IPS DF 6.9 (cell line): ENCODE measurements around the gene SUCNR1.

Source experiments
- DNase-seq: peaks from one replicate; pipeline ENCODE4 v3.0.0-alpha.2; 2013; ENCODE audit warnings: low read depth, low spot score
- H3K27ac ChIP-seq: one replicate; pipeline ENCODE4 v1.5.1; 2013; ENCODE audit warnings: low read length, control low read depth
- H3K27me3 ChIP-seq: 2 replicates; pipeline ENCODE4 v1.6.1; 2013; ENCODE audit warnings: mild to moderate bottlenecking, low read length; ENCODE audit not compliant: control insufficient read depth, insufficient read depth
- H3K36me3 ChIP-seq: 2 replicates; pipeline ENCODE4 v1.6.1; 2013; ENCODE audit warnings: low read length; ENCODE audit not compliant: control insufficient read depth, insufficient read depth
- H3K4me1 ChIP-seq: 2 replicates; pipeline ENCODE4 v1.6.1; 2013; ENCODE audit warnings: low read length; ENCODE audit not compliant: control insufficient read depth, insufficient read depth
- H3K4me3 ChIP-seq: 2 replicates; pipeline ENCODE4 v1.5.1; 2013; ENCODE audit warnings: mild to moderate bottlenecking, low read length
- H3K9me3 ChIP-seq: 2 replicates; pipeline ENCODE4 v1.6.1; 2013; ENCODE audit warnings: low read length, inconsistent platforms; ENCODE audit not compliant: control insufficient read depth, insufficient read depth
- WGBS: extraction: QIAGEN DNeasy Blood & Tissue Kit; methylation state at CpG from one replicate; pipeline ENCODE4 v1.1.7; 2013; ENCODE audit warnings: mixed read lengths, missing lambda C conversion rate; ENCODE audit not compliant: insufficient read length, insufficient coverage; 5-methylcytosine and 5-hydroxymethylcytosine counted together

The SUCNR1 gene

DNA sequence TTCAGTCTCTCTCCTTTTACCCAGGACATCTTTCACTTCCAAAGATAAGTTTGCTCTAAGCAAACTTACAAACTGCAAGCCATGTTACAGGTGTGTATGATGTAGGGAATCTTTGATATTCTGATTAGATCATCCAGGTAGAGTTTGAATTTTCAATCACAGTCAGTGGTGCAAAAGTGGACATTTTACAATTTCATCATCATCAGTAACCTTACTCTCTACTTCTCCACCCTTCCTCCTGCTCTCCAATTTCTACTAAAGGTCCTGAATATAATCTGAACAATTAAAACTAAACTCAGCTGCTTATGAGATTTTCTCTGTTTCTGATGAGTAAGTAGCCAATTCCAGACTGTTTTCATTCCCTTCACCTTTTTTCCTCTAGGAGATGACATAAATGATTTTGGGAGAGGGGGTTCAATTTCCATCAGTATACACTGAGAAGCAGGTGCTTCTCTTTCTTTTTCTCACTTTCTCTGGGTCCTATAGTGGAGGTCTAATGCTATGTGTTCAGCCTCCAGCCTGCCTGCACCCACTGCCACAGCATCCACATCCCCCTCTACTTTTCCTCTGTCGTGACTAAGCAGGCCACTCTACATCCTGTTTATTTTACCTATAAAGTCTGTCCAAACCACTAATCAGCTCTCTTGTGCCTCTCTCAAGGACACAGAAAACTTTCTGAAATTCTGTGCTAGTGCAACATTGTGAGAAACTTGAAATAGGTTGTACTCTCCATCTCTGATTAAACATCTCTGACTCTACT, 27.6 kb downstream of the SUCNR1 start:
- Histone ChIP-seq H3K4me1 (no peaks in the 10 kb centered on the region), H3K27ac (no peak overlapping the region), H3K36me3 (no peaks in the 10 kb centered on the region), H3K9me3 (no peaks in the 10 kb centered on the region), H3K27me3 (peaks cover 3% of the 10 kb centered on the region; the same call in 1 of the 2 replicates), H3K4me3 (no peak overlapping the region)
- DNase-seq = no peak
- no CpG with 5 or more reads among the region's 1 CpG for WGBS

DNA sequence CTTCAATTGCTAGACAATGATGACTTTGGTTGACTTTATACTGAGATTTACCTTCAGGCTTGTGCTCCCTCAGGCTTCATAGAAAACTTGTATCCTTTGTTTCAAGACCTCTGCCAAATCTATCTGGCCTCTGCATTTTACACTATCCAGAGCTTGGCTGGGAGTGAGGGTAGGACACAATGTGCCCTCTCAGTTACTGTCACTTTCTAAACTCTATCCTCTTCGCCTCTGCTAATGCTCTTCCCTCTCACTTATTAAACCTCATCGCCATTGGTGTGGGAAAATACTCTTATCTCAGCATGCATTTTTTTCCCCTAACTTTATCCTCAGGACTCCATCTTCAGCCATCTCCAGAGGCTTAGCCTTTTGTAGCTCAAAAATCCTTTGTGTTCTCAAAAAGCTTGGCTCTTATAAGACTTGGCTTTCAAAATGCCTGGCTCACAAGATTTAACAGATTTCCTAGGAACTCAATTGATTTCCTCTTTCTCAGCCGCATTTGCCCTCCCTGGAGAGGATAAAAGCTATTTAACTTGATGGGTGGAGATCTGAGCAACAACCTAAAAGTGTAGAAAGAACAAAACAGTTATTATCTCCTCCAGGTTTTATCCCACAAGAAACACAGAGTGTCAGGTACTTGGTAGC, 28.3 kb downstream of the SUCNR1 start:
- no peak for DNase-seq
- H3K4me1 ChIP-seq = no peaks in the 10 kb centered on the region
- no peaks in the 10 kb centered on the region for H3K36me3 ChIP-seq
- no CpG with 5 or more reads among the region's 3 CpGs for WGBS
- no peak overlapping the region for H3K4me3 ChIP-seq
- no peak overlapping the region for H3K27ac ChIP-seq
- H3K27me3 ChIP-seq = peaks cover 3% of the 10 kb centered on the region; the same call in 1 of the 2 replicates
- H3K9me3 ChIP-seq = no peaks in the 10 kb centered on the region

GRCh38 chr3:151903501-151903991, 30.1 kb downstream of the SUCNR1 start:
- Histone ChIP-seq H3K27ac (no peak overlapping the region), H3K4me3 (no peak overlapping the region), H3K4me1 (no peaks in the 10 kb centered on the region), H3K36me3 (no peaks in the 10 kb centered on the region), H3K27me3 (peaks cover 3% of the 10 kb centered on the region; the same call in 1 of the 2 replicates), H3K9me3 (no peaks in the 10 kb centered on the region)
- no peak for DNase-seq
- WGBS = no CpG with 5 or more reads among the region's 2 CpGs

DNA sequence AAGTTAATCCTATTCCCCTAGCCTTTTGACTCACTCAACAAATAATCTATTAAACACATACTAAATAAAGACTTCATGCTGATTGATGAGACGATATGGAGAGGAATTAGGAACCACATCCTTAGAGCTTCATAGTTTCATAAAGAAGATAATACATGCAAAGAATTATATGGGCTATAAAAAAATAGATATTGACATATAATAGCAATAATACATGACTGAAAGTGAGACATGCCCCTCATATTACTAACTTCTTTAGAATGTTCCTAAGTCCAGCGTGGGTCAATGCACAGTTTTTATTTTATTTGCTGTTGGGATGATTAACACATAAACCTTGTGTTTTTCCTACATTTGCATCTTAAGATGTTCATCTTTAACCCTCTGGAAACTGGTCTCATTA, 32.2 kb downstream of the SUCNR1 start:
- no CpG with 5 or more reads among the region's 2 CpGs for WGBS

DNA sequence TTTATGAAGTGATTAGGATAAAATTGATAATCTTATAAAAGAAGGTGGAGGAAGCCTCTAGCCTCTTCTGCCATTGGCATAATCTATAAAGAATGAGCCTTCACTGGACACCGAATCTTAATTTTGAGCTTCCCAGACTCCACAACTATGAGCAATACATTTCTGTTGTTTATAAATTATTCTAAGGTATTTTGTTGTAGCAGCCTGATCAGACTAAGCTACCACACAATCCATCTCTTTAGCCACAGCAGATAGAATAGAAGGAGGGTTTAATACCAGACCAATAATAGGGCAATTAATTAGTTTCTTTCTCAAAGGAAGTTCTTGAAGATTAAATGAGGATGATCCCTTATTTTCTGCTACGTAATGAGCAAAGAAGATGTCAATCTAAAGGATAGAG, 33.3 kb downstream of the SUCNR1 start:
- H3K27me3 ChIP-seq = peaks cover 1% of the 10 kb centered on the region; the same call in 1 of the 2 replicates
- H3K4me1 ChIP-seq = no peaks in the 10 kb centered on the region
- no peak overlapping the region for H3K27ac ChIP-seq
- H3K9me3 ChIP-seq = no peaks in the 10 kb centered on the region; the same call in 1 of the 2 replicates
- H3K36me3 ChIP-seq = no peaks in the 10 kb centered on the region
- no peak overlapping the region for H3K4me3 ChIP-seq
- no peak for DNase-seq
- no CpG with 5 or more reads among the region's 2 CpGs for WGBS

More for the DNA sequence above, 32.2 kb downstream of the SUCNR1 start:
- Histone ChIP-seq H3K36me3 (no peaks in the 10 kb centered on the region), H3K9me3 (no peaks in the 10 kb centered on the region), H3K27me3 (peaks cover 3% of the 10 kb centered on the region; the same call in 1 of the 2 replicates), H3K4me1 (no peaks in the 10 kb centered on the region), H3K4me3 (no peak overlapping the region), H3K27ac (no peak overlapping the region)
- DNase-seq = no peak

DNA sequence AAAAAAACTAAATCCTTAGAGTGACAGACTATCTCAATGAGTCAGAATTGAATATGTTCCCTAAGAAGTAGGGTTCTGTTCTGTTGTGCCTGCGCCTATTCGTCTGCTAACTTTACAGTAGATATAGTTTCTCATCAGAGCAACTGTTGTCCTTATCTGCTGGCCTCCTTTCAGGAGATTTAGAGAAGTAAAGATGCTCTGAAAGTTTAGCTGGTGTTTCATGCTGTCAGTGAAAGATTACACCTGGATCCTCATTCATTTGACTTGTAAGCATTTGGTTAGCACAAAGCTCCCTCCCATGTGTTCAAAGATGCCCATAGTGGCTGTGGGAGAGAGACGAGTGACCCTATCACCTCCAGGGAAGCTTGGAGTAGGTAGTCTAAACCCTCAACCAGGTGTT, 35.0 kb downstream of the SUCNR1 start:
- Histone ChIP-seq H3K4me3 (no peak overlapping the region), H3K4me1 (no peaks in the 10 kb centered on the region), H3K36me3 (no peaks in the 10 kb centered on the region), H3K27ac (no peak overlapping the region), H3K27me3 (no peaks in the 10 kb centered on the region), H3K9me3 (no peaks in the 10 kb centered on the region; the same call in 1 of the 2 replicates)
- DNase-seq = no peak
- WGBS = no CpG with 5 or more reads among the region's 3 CpGs

DNA sequence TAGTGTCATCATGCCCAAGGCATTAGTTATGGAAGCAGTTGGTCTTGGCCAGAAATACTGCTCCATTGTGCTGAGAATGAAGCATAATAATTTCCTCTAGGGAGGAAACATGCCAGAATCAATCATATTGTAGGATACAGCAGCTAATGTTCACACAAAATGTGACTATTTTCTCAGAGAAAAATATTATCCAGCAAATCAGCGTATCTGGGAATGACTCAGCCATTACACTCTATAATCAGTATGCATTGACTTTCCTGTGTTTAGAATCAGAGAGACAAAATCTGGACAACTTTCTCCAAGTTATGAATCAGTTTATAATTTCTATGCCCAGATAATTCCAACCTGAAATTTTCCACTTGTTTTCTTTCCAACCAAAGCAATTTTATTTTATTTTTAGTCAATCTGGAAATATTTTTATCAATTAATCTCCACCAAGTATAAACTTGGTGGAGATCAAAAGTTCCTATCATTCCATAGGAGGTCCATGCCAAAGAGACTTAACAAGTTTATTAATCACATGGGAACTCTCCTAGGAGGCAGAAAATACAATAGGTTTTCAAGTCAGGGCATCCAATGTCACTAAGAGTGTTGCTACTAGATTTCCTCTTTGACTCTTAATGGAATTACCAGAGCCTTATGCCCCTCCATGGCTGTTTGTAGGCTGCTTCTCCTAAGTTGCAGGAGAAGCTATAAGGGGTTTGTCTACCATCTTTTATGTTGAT, 36.4 kb downstream of the SUCNR1 start:
- no peaks in the 10 kb centered on the region; the same call in 1 of the 2 replicates for H3K9me3 ChIP-seq
- no peaks in the 10 kb centered on the region for H3K4me1 ChIP-seq
- no peak for DNase-seq
- no peak overlapping the region for H3K27ac ChIP-seq
- WGBS = no CpG with 5 or more reads among the region's 1 CpG
- H3K36me3 ChIP-seq = no peaks in the 10 kb centered on the region
- no peaks in the 10 kb centered on the region for H3K27me3 ChIP-seq
- no peak overlapping the region for H3K4me3 ChIP-seq

DNA sequence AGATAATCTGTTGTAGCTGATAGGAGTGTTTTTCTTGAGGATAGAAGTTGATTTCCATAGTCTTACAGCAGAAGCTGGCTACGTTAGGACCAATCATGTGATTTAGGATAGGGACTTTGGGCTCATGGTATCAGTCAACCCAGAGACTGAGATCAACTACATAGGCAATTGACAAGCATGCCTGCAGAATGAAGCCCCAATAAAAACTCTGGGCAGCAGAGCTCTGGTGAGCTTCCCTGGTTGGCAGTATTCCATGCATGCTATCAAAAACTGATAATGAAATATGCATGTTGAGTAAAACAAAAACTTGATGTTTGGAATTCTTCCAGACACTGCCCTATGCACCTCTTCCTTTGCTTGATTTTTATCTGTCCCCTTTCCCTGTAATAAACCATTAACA, 38.0 kb downstream of the SUCNR1 start:
- no peak for DNase-seq

DNA sequence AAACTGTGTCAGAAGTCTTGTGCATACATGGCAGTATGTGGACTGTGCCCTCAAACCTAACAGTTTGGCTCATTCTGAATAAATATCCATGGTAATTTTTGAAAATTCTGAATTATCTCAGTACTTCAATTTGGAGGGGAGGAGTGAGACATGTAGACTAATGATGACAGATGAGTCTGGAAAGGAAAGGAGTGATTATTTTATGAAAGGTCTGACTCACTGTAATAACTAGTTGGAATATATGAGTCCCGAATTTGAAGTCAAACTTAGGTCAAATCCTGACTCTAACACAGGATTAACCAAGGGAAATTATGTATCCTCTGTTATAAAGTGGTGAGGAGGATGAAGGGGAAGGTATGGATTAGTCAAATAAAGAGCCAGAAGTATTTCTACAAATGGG, 38.6 kb downstream of the SUCNR1 start:
- no peaks in the 10 kb centered on the region for H3K36me3 ChIP-seq
- WGBS = no CpG with 5 or more reads among the region's 1 CpG
- no peak overlapping the region for H3K4me3 ChIP-seq
- H3K9me3 ChIP-seq = no peaks in the 10 kb centered on the region; the same call in 1 of the 2 replicates
- no peaks in the 10 kb centered on the region for H3K4me1 ChIP-seq
- no peaks in the 10 kb centered on the region for H3K27me3 ChIP-seq
- H3K27ac ChIP-seq = no peak overlapping the region
- DNase-seq = no peak

More for the DNA sequence above, 38.0 kb downstream of the SUCNR1 start:
- WGBS = no CpG with 5 or more reads among the region's 1 CpG
- Histone ChIP-seq H3K9me3 (no peaks in the 10 kb centered on the region; the same call in 1 of the 2 replicates), H3K36me3 (no peaks in the 10 kb centered on the region), H3K27me3 (no peaks in the 10 kb centered on the region), H3K4me1 (no peaks in the 10 kb centered on the region), H3K27ac (no peak overlapping the region), H3K4me3 (no peak overlapping the region)

GRCh38 chr3:151916781-151917180, 43.3 kb downstream of the SUCNR1 start:
- Histone ChIP-seq H3K4me3 (no peak overlapping the region), H3K36me3 (no peaks in the 10 kb centered on the region), H3K27ac (no peak overlapping the region), H3K9me3 (no peaks in the 10 kb centered on the region), H3K27me3 (no peaks in the 10 kb centered on the region), H3K4me1 (no peaks in the 10 kb centered on the region)
- DNase-seq = no peak
